NOMO-1 treated with dmso at 0.1 percent for 144 hours (cell line): Measurements from ENCODE around the gene RHBDL1.
A peak's percentile ranks its signal among the peaks of the same experiment; 100 is the strongest.
"Not testable (repeated sequence)": the region's sequence is repeated elsewhere in the genome, so short reads cannot be mapped to it uniquely, and the experiment has no call there.

Source experiments
- DNase-seq: peaks from one replicate; lab custom pipeline; 2025; ENCODE audit not compliant: unreplicated experiment; lab: John Stamatoyannopoulos, UW

Gene RHBDL1

GRCh38 chr16:704047-704446, 28.6 kb downstream of the RHBDL1 start:
- DNase-seq: no peak

- no peak for DNase-seq
Measured at GRCh38 chr16:704552-705380, 29.3 kb downstream of the RHBDL1 start.

- no peak for DNase-seq
Measured at GRCh38 chr16:705431-706188, 30.1 kb downstream of the RHBDL1 start, which contains the start of gene FBXL16. Gene FBXL16, minus strand, starts transcription at chr16:705801. Its CDS starts 8,396 bp downstream, at chr16:697405.

GRCh38 chr16:706189-707061, 31.0 kb downstream of the RHBDL1 start:
- no peak for DNase-seq

GRCh38 chr16:707062-707538, 31.6 kb downstream of the RHBDL1 start:
- no peak for DNase-seq

GRCh38 chr16:708019-708418, 32.5 kb downstream of the RHBDL1 start:
- no peak for DNase-seq

GRCh38 chr16:708959-709358, 33.5 kb downstream of the RHBDL1 start:
- DNase-seq: no peak

GRCh38 chr16:709566-710499, 34.4 kb downstream of the RHBDL1 start:
- DNase-seq: no peak

- no peak for DNase-seq
Measured at GRCh38 chr16:710500-711075, 35.1 kb downstream of the RHBDL1 start.

GRCh38 chr16:711084-711483, 35.6 kb downstream of the RHBDL1 start:
- no peak for DNase-seq

GRCh38 chr16:711548-712320, 36.3 kb downstream of the RHBDL1 start:
- peak; percentile 70 for DNase-seq

- DNase-seq: not testable (repeated sequence)
Measured at GRCh38 chr16:712740-713250, 37.3 kb downstream of the RHBDL1 start.

- no peak for DNase-seq
Measured at GRCh38 chr16:714079-714478, 38.6 kb downstream of the RHBDL1 start.

GRCh38 chr16:714558-715476, 39.3 kb downstream of the RHBDL1 start, which contains the start of gene METRN:
Gene METRN, plus strand, starts transcription at chr16:715118. Its CDS starts 172 bp downstream, at chr16:715290.
- peak; percentile 79 for DNase-seq

GRCh38 chr16:715477-716199, 40.2 kb downstream of the RHBDL1 start:
- DNase-seq: no peak

GRCh38 chr16:716200-716568, 40.7 kb downstream of the RHBDL1 start:
- no peak for DNase-seq
